Stimulated activated CD8-positive, alpha-beta memory T cell treated with anti-CD3 and anti-CD28 coated beads, Interleukin-12 subunit alpha, Interleukin-12 subunit beta, amount 100 ng/mL, for 24 hours (primary cell): ENCODE data around the gene SMIM10.
"Not testable (repeated sequence)": the region's sequence is repeated elsewhere in the genome, so short reads cannot be mapped to it uniquely, and the experiment has no call there.

Source experiments
- DNase-seq: peaks from one replicate; pipeline ENCODE4 v3.0.0-alpha.2; 2020; ENCODE audit errors: extremely low read depth

SMIM10 gene

GRCh38 chrX:135010921-135011320 is 20.1 kb downstream of the SMIM10 start:
- no peak for DNase-seq

- DNase-seq = no peak
These were observed 24.9 kb downstream of the SMIM10 start for GRCh38 chrX:135015523-135016245.

DNA sequence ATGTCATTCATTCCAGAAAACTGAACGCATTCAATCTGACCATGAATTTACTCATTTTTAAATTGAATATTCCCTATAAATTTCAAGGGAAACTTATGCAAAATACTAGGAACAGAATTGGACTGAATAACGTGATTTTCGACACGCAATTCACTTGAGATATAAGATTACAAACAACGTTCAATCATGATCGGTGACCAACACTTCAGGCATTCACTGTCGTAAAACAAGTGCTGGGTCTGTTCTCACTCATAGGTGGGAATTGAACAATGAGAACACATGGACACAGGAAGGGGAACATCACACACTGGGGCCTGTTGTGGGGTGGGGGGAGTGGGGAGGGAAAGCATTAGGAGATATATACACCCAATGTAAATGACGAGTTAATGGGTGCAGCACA is 29.1 kb downstream of the SMIM10 start:
- not testable (repeated sequence) for DNase-seq

DNA sequence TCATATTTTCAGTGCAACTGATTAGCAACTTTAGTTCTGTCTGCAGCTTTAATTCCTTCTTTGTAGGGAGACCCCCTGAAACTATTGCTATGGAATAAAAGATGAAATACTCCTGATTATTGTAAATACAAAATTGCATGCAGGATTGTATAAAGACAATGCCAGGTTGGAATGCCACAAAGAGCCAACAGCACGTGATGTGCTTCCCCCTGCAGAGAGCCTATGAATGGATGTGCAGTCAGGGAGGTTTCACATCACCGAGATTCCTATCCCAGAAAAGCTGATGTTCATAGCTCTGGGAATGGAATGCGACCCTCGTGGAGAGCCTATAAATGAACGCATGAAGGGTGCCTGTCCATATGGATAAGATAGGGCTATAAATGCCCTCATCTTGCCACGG is 33.0 kb downstream of the SMIM10 start:
- DNase-seq = not testable (repeated sequence)

DNA sequence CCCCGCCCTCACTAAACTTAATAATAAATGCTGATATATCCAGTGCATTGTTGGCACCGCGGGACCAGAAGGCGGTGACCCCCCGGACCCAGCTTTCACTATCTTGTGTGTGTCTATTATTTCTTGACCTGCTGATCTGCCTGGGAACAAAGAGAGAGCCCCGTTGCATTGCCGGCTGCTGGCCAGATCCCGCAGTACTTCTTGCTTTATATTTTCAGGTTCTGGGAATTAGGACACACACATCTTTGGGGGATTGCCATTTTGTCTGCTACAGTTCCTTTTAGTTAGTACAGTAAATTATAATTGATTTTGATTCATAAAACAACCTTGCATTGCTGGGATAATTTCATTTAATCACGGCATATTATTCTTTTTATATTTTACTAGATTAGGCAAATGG is 33.7 kb downstream of the SMIM10 start:
- DNase-seq = no peak

- DNase-seq = not testable (repeated sequence)
These were observed 39.6 kb downstream of the SMIM10 start for GRCh38 chrX:135030207-135030963.

GRCh38 chrX:135041149-135042123 is 50.6 kb downstream of the SMIM10 start:
- not testable (repeated sequence) for DNase-seq
